Endothelial cell of umbilical vein (primary cell): Measurements from ENCODE around the gene MICA. TPM values are rescaled to one million over a fixed set of nuclear protein-coding genes. Genes with fewer than 3 reads are reported as not detected.
A peak's percentile ranks its signal among the peaks of the same experiment; 100 is the strongest.
"Not testable (repeated sequence)": the region's sequence is repeated elsewhere in the genome, so short reads cannot be mapped to it uniquely, and the experiment has no call there.

Experiments
- BruUV-seq: library from RNA; stranded (reverse); fragments of 400-500 nt; replicated peaks from 2 replicates; lab custom pipeline; 2021; lab: Mats Ljungman, UMichigan
- CTCF ChIA-PET: fragments of 300-600, 350-600 bp; sonication (Branson Sonifier 250); formaldehyde crosslinking; loops from one replicate; lab custom pipeline; 2021; ENCODE audit warnings: antibody characterized with exemption, inconsistent platforms; lab: Charles Lee
- POLR2A ChIA-PET: fragments of 300-600, 350-600 bp; sonication (Branson Sonifier 250); formaldehyde crosslinking; loops from one replicate; lab custom pipeline; 2021; ENCODE audit warnings: antibody characterized with exemption, inconsistent platforms; lab: Charles Lee
- DNase-seq: peaks from one replicate; pipeline ENCODE4 v3.0.0-alpha.2; 2011; ENCODE audit warnings: low read depth, low spot score
- FAIRE-seq: peaks from 2 replicates; lab custom pipeline; 2011; peaks lifted over from hg19 to GRCh38; lab: Jason Lieb, UNC
- H2AFZ ChIP-seq: 2 replicates; pipeline ENCODE4 v1.6.0; 2012; ENCODE audit warnings: low read depth, low read length, control low read depth, inconsistent platforms
- H3K27ac ChIP-seq: 2 replicates; pipeline ENCODE4 v1.5.1; 2011; ENCODE audit warnings: low read depth, mild to moderate bottlenecking, control low read depth, low read length, moderate library complexity; ENCODE audit not compliant: insufficient read depth
- H3K27me3 ChIP-seq, 2 experiments: 2 replicates each; pipeline versions ENCODE4 v1.6.0 to v1.6.1; 2011; ENCODE audit warnings: low read length in 2 of 2, mixed read lengths in 1 of 2; ENCODE audit not compliant: control insufficient read depth in 2 of 2, insufficient read depth in 2 of 2
- H3K36me3 ChIP-seq, 2 experiments: 2 replicates in 1 of 2; 3 replicates in 1 of 2; pipeline ENCODE4 v1.5.1; 2011; ENCODE audit warnings: low read length in 2 of 2, mild to moderate bottlenecking in 1 of 2, moderate library complexity in 1 of 2; ENCODE audit not compliant: control insufficient read depth in 2 of 2, insufficient read depth in 2 of 2; ENCODE audit errors: extremely low read depth in 1 of 2
- H3K4me1 ChIP-seq: 3 replicates; pipeline ENCODE4 v1.5.1; 2011; ENCODE audit warnings: mild to moderate bottlenecking, low read length; ENCODE audit not compliant: control insufficient read depth, insufficient read depth; ENCODE audit errors: extremely low read depth
- H3K4me2 ChIP-seq: 2 replicates; pipeline ENCODE4 v1.6.1; 2011; ENCODE audit warnings: low read length, control low read depth, mixed read lengths; ENCODE audit not compliant: insufficient read depth
- H3K4me3 ChIP-seq, 3 experiments: fragments of 200-600 bp in 1 of 3; sonication (generic), shearing (Covaris generic) in 1 of 3; replicated peaks in 1 of 3; 2 replicates each; pipeline ENCODE4 v1.5.1; 2011 to 2016; ENCODE audit warnings: control low read depth in 3 of 3, low read length in 3 of 3, mild to moderate bottlenecking in 2 of 3, inconsistent platforms in 1 of 3, low read depth in 1 of 3, moderate library complexity in 1 of 3; ENCODE audit not compliant: insufficient read depth in 1 of 3
- H3K79me2 ChIP-seq: 2 replicates; pipeline ENCODE4 v1.6.0; 2012; ENCODE audit warnings: low read length, inconsistent platforms; ENCODE audit not compliant: control insufficient read depth, insufficient read depth
- H3K9ac ChIP-seq: replicated peaks from 2 replicates; pipeline ENCODE3; 2011; ENCODE audit warnings: low read length, control low read depth; ENCODE audit not compliant: insufficient read depth; ENCODE audit errors: extremely low read depth
- H3K9me1 ChIP-seq: replicated peaks from 3 replicates; pipeline ENCODE4 v1.6.0; 2011; ENCODE audit warnings: mild to moderate bottlenecking, low read length; ENCODE audit not compliant: control insufficient read depth, insufficient read depth; ENCODE audit errors: extremely low read depth
- H3K9me3 ChIP-seq: replicated peaks from 2 replicates; pipeline ENCODE4 v1.5.1; 2012; ENCODE audit warnings: low read length, inconsistent platforms; ENCODE audit not compliant: control insufficient read depth, insufficient read depth
- H4K20me1 ChIP-seq: replicated peaks from 2 replicates; pipeline ENCODE3; 2011; ENCODE audit warnings: mild to moderate bottlenecking, low read length; ENCODE audit not compliant: control insufficient read depth, insufficient read depth; ENCODE audit errors: extremely low read depth
- MYC ChIP-seq: IDR thresholded peaks from one replicate; pipeline ENCODE4 v1.6.1; 2011; ENCODE audit warnings: mild to moderate bottlenecking, low read depth, low read length
- POLR2A ChIP-seq: IDR thresholded peaks from 2 replicates; pipeline ENCODE4 v1.6.1; 2012; ENCODE audit warnings: low read depth, mild to moderate bottlenecking, control low read depth, low read length
- POLR2AphosphoS5 ChIP-seq: IDR thresholded peaks from 2 replicates; pipeline ENCODE4 v1.6.1; 2012; ENCODE audit warnings: low read depth, mild to moderate bottlenecking, control low read depth, low read length, moderate library complexity; ENCODE audit not compliant: insufficient read depth
- dilution Hi-C: fragments of 300-500 bp; cut with MboI; formaldehyde crosslinking; loops from one replicate; pipeline ENCODE4 v1.15.0; 2019; ENCODE audit warnings: low sequenced_read_pairs; ENCODE audit not compliant: extremely low pct_ligation_motif_present
- intact Hi-C: fragments of 100-400 bp; cut with micrococcal nuclease; formaldehyde crosslinking; loops from one replicate; pipeline ENCODE4 v1.10.0; 2022
- polyA plus RNA-seq, 4 experiments: library from polyadenylated mRNA; depleted of rRNA in 3 of 4; stranded (reverse) in 3 of 4; unstranded in 1 of 4; fragments of >200 nt; gene quantifications; 2 replicates each; pipeline versions ENCODE4 v1.2.1 to v1.2.3, GENCODE V29; 2011 to 2012; ENCODE audit warnings: missing spikeins in 1 of 4
- total RNA-seq: library from RNA; stranded (reverse); gene quantifications from 2 replicates; pipeline ENCODE4 v1.2.3, GENCODE V29; 2021
- TF ChIP-seq, protein P1 (sequence below): IDR thresholded peaks from 2 replicates; pipeline ENCODE4 v1.6.1; 2011; ENCODE audit not compliant: insufficient read depth, insufficient read length

Gene MICA
- total and polyA plus RNA-seq, 2 donors (not counting 3 experiments of a cell fraction or from before 2014, with no cell fraction given), result 42.5 to 99.3 TPM

DNA sequence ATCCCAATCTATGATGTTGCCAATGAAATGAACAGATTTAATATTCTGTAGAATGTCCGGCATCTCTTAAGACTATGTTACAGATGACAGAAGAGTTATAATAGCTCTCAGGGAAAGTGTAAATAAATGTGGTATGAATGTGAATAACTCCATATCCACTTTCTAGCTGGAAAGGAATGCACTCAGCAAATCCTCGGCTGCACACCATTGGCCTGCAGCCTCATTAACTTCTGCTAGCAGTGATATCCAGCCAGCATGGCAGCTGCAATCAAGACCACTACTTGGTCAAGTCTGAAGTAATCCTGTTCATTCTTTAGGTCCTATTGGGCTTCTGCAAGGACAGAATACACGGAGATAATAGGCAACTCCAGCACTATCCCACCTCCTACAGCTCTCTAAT lies 17.3 kb upstream of the MICA start:
- H3K4me2 ChIP-seq, result no peak overlapping the region
- no TSS peak for BruUV-seq
- H3K9ac ChIP-seq, result no peak overlapping the region
- H3K36me3 ChIP-seq, result no peaks in the 10 kb centered on the region
- no peaks in the 10 kb centered on the region for H3K4me1 ChIP-seq
- DNase-seq (no peak), FAIRE-seq (no peak)
- H4K20me1 ChIP-seq, result no peaks in the 10 kb centered on the region
- no peak for TF ChIP-seq POLR2AphosphoS5
- TF ChIP-seq, protein P1, sequence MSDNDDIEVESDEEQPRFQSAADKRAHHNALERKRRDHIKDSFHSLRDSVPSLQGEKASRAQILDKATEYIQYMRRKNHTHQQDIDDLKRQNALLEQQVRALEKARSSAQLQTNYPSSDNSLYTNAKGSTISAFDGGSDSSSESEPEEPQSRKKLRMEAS, result no peak
- H3K79me2 ChIP-seq, result no peaks in the 10 kb centered on the region
- no peaks in the 10 kb centered on the region for H3K9me1 ChIP-seq
- no peak overlapping the region for H3K27ac ChIP-seq
- CTCF ChIA-PET, result interaction anchor here (1.0 to 1.6 kb wide), 2 partner anchors 10 to 19 kb away, joined by 3 to 8 read pairs; no protein-coding TSS in a partner anchor
- dilution Hi-C loops, result no loop called here
- H2AFZ ChIP-seq, result no peak overlapping the region
- H3K27me3 ChIP-seq, result peaks cover 12% of the 10 kb centered on the region in 2 experiments
- intact Hi-C loops, result no loop called here
- POLR2A ChIA-PET, result no interaction called here
- no peak overlapping the region for H3K4me3 ChIP-seq
- H3K9me3 ChIP-seq, result no peaks in the 10 kb centered on the region

DNA sequence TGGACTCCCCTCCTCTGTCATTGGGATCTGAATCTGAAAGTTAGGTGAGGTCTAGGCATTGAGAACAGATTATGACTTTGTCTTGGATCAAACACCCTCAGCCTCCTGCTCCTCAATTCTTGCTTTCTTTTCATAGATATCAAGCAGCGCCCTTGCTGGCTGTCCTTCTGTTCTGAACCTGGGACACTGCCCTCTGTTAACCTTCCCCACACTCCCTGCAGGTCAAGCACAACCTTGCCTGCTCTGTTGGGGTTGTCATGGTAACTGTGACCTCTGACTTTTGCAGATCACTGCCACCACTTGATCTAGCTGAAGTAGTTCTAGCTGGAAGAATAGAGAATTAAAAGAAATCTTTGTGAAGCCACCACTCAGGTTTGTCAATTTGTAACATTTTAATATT lies 16.4 kb upstream of the MICA start:
- no peak for TF ChIP-seq MYC
- TF ChIP-seq POLR2A, result no peak
- CTCF ChIA-PET, result interaction anchor here (0.6 to 1.6 kb wide), 2 partner anchors 20 to 194 kb away, joined by 3 to 8 read pairs; no protein-coding TSS in a partner anchor
- Histone ChIP-seq H3K27me3 (peaks cover 9 to 12% of the 10 kb centered on the region in 2 experiments), H3K4me1 (no peaks in the 10 kb centered on the region), H3K4me2 (no peak overlapping the region), H3K79me2 (no peaks in the 10 kb centered on the region), H2AFZ (no peak overlapping the region), H3K27ac (no peak overlapping the region), H3K9ac (no peak overlapping the region), H3K9me1 (no peaks in the 10 kb centered on the region), H4K20me1 (no peaks in the 10 kb centered on the region), H3K9me3 (no peaks in the 10 kb centered on the region), H3K4me3 (no peak overlapping the region), H3K36me3 (no peaks in the 10 kb centered on the region)
- POLR2A ChIA-PET, result no interaction called here
- no peak for DNase-seq
- dilution Hi-C loops (no loop called here), intact Hi-C loops (no loop called here)
- BruUV-seq, result no TSS peak
- no peak for FAIRE-seq

DNA sequence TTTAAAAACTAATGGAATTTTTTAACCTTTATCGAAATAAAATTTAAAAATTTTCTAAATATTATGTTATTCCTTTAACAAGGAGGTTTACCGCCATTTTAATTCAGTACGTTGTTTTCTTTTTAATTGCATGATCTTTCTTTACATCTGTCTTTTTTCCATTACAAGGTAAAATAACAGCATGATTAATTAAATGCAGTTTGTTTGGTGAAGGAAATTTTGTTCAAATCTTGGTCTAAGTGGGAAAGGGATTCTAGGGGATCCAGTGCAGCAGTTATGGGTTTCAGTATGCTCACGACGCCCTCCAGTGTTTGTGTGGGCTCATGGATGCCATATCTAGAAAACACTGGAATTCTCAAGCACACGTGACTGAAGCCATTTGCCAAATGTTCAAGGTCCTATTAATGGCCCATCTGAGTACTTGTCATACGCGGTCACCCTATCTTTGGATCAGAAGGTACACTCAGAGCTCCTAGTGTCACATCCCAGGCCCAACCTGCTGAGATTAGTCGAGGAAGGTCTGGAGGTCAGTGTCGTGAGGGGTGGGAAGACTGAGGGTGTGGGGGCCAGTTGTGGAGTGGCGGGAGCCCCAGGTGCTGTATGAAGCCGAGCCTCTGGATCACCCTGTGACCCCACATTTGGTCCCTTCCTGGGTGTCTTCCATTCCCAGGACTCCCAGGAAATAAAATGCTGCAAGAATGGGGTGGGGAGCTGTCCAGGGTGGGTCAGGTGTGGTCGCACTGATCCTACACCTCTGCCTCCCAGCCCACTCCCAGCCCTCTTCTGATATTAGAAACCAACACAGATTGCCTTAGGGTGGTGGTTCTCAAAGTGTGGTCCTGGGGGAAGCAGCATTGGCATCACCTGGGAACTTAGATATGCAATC lies 14.2 kb upstream of the MICA start:
- H3K36me3 ChIP-seq, H2AFZ ChIP-seq, DNase-seq, H3K4me1 ChIP-seq, H3K79me2 ChIP-seq, intact Hi-C loops, H3K9me3 ChIP-seq, H3K9ac ChIP-seq, H3K4me2 ChIP-seq, POLR2A ChIA-PET, H3K4me3 ChIP-seq, H3K27me3 ChIP-seq, dilution Hi-C loops, H3K27ac ChIP-seq, CTCF ChIA-PET, BruUV-seq, H4K20me1 ChIP-seq, H3K9me1 ChIP-seq: not testable (repeated sequence)
- FAIRE-seq, result peak; percentile 99
